ENCODE results near the gene RNF5. TPM values are rescaled to one million over a fixed set of nuclear protein-coding genes. Genes with fewer than 3 reads are reported as not detected.

The RNF5 gene
- total RNA-seq, 1 donor from 2014 or later = 76.0 TPM

DNA sequence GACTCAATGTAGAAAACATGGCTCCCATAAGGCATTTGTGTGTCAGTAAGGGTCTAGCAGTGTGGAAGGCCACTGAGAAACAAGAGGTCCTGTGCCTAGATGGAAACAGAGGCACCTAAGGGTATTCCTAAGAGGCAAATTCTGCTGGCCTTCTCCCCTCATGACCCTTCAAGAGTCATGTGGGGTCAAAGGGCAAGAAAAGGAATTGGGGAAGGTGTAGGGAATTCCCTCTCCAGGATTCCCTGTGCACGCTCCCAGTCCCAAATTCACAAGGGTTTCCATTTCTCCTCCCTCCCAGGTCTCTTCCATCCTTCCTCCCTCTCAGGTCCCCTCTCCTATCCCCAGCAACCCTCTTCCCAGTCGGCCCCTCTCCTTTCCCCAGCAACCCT is 2.9 kb upstream of the RNF5 start:
- no peak for DNase-seq
- TF ChIP-seq, protein P1, sequence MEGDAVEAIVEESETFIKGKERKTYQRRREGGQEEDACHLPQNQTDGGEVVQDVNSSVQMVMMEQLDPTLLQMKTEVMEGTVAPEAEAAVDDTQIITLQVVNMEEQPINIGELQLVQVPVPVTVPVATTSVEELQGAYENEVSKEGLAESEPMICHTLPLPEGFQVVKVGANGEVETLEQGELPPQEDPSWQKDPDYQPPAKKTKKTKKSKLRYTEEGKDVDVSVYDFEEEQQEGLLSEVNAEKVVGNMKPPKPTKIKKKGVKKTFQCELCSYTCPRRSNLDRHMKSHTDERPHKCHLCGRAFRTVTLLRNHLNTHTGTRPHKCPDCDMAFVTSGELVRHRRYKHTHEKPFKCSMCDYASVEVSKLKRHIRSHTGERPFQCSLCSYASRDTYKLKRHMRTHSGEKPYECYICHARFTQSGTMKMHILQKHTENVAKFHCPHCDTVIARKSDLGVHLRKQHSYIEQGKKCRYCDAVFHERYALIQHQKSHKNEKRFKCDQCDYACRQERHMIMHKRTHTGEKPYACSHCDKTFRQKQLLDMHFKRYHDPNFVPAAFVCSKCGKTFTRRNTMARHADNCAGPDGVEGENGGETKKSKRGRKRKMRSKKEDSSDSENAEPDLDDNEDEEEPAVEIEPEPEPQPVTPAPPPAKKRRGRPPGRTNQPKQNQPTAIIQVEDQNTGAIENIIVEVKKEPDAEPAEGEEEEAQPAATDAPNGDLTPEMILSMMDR (IDR thresholded peaks at IDR 0.05; ENCODE audit: borderline replicate concordance) = no peak
- intact Hi-C loops (cut with micrococcal nuclease) = no loop called here
- Histone ChIP-seq H3K4me3 (peak overlapping the region; percentile 93), H3K27me3 (ENCODE audit: low read depth) (no peaks in the 10 kb centered on the region), H3K36me3 (peaks cover 18% of the 10 kb centered on the region), H3K27ac (replicated peaks) (peak overlapping the region; percentile 97), H3K9me3 (replicated peaks) (no peaks in the 10 kb centered on the region), H3K4me1 (peaks cover 53% of the 10 kb centered on the region)

- Histone ChIP-seq H3K9me3 (replicated peaks) (no peaks in the 10 kb centered on the region), H3K4me3 (peak within 1 kb of the TSS; percentile 93), H3K27me3 (ENCODE audit: low read depth) (no peaks in the 10 kb centered on the region), H3K4me1 (peaks cover 56% of the 10 kb centered on the region), H3K36me3 (peaks cover 17% of the 10 kb centered on the region), H3K27ac (replicated peaks) (peak within 1 kb of the TSS; percentile 97)
- intact Hi-C loops (cut with micrococcal nuclease) = no loop called here
- peak; percentile 99 for DNase-seq
- TF ChIP-seq, protein P1 (IDR thresholded peaks at IDR 0.05; ENCODE audit: borderline replicate concordance) = no peak
Observed at GRCh38 chr6:32175711-32176475, 2.3 kb upstream of the RNF5 start, which contains the start of gene AGPAT1. TSS of gene AGPAT1 (minus strand) at chr6:32176084. CDS start at chr6:32171496, 4,588 bp downstream.

- H3K4me3 ChIP-seq = peak overlapping the region; percentile 93
- H3K9me3 ChIP-seq (replicated peaks) = no peaks in the 10 kb centered on the region
- TF ChIP-seq, protein P1 (IDR thresholded peaks at IDR 0.05; ENCODE audit: borderline replicate concordance) = no peak
- peak overlapping the region; percentile 97 for H3K27ac ChIP-seq (replicated peaks)
- H3K27me3 ChIP-seq (ENCODE audit: low read depth) = no peaks in the 10 kb centered on the region
- intact Hi-C loops (cut with micrococcal nuclease) = no loop called here
- no peak for DNase-seq
- H3K4me1 ChIP-seq = peaks cover 63% of the 10 kb centered on the region
- peaks cover 21% of the 10 kb centered on the region for H3K36me3 ChIP-seq
Observed at GRCh38 chr6:32176476-32177182, 1.6 kb upstream of the RNF5 start.

GRCh38 chr6:32177183-32177787 is 920 bp upstream of the RNF5 start:
- Histone ChIP-seq H3K4me1 (peaks cover 70% of the 10 kb centered on the region), H3K4me3 (peak overlapping the region; percentile 93), H3K27me3 (ENCODE audit: low read depth) (no peaks in the 10 kb centered on the region), H3K36me3 (peaks cover 22% of the 10 kb centered on the region), H3K9me3 (replicated peaks) (no peaks in the 10 kb centered on the region), H3K27ac (replicated peaks) (peak overlapping the region; percentile 97)
- TF ChIP-seq, protein P1 (IDR thresholded peaks at IDR 0.05; ENCODE audit: borderline replicate concordance) = no peak
- intact Hi-C loops (cut with micrococcal nuclease) = no loop called here
- DNase-seq = no peak

DNA sequence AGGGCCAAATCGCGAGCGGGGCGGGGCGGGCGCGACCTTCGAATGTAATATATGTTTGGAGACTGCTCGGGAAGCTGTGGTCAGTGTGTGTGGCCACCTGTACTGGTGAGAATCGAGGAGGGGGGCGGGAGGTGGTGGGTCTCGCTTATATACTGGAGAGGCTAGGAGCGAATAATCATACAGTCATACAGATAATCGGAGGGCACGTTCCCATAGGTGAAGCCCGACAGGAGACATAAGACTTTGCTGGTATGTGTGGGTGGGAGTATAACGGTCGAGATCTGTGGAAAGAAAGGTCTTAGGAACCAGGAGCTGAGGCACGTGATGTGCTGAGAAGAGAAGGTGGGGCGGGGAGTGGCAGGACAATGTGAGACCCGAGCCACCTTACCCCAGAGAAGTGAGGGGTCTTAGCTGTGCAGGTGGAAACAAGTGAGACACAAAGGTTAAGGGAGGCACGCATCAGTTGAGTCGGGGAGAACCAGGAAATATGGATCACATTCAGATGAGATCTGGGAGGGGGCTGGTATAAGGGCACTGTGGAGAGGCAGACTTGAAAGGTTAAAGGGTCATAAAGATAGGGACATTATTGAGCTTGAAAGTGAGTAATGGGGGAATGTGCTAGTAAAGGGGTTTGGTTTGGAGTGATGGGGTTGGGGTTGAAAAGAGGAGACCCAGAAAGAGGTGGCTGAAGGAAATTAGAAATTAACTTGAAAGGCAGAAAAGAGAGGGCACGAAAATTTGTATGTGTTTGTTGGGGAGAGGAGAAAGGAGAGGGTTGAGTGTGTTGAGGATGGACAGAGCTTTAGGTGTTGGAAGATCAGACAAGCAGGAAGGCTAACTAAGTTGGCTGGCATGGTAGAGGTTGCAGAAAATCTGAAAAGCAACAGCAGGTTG is 589 bp downstream of the RNF5 start:
- TF ChIP-seq, protein P1 (IDR thresholded peaks at IDR 0.05; ENCODE audit: borderline replicate concordance) = no peak
- no peaks in the 10 kb centered on the region for H3K27me3 ChIP-seq (ENCODE audit: low read depth)
- H3K9me3 ChIP-seq (replicated peaks) = no peaks in the 10 kb centered on the region
- no peak for DNase-seq
- peak overlapping the region; percentile 97 for H3K27ac ChIP-seq (replicated peaks)
- peak overlapping the region; percentile 93 for H3K4me3 ChIP-seq
- intact Hi-C loops (cut with micrococcal nuclease) = no loop called here
- peaks cover 30% of the 10 kb centered on the region for H3K36me3 ChIP-seq
- H3K4me1 ChIP-seq = peaks cover 81% of the 10 kb centered on the region

Measured in left ventricle myocardium inferior (tissue), 1 donor.